Measurements from ENCODE around the gene TLCD3B.

DNA sequence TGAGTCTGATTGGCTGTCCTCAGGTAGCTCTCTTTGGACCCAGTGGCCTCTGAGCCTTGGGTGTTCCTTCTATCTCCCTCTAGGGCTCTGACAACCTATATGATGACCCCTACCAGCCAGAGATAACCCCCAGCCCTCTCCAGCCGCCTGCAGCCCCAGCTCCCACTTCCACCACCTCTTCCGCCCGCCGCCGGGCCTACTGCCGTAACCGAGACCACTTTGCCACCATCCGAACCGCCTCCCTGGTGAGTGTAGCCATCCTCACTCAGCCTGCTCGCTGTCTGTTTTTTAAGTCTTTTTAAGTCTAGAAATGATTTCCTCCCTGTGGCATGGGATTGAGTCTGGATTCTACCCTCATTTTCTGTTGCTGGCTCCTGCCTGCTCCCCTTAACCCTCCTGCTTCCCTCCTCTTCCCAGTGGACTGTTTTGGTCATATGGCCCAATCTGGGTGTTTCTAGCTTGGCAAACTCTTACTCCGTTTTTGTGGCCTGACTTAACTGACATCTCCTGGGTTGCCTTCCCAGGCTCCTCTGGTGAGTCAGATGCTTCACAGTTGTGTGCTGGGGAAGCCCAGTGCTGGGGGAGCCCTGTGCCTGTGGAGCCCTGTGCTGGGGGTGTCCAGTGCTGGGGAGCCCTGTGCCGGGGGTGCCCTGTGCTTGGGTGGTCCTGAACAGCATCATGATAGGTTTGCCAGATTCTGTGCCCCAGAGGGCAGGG lies 47.5 kb downstream of the TLCD3B start:
- TF ChIP-seq, protein P1, sequence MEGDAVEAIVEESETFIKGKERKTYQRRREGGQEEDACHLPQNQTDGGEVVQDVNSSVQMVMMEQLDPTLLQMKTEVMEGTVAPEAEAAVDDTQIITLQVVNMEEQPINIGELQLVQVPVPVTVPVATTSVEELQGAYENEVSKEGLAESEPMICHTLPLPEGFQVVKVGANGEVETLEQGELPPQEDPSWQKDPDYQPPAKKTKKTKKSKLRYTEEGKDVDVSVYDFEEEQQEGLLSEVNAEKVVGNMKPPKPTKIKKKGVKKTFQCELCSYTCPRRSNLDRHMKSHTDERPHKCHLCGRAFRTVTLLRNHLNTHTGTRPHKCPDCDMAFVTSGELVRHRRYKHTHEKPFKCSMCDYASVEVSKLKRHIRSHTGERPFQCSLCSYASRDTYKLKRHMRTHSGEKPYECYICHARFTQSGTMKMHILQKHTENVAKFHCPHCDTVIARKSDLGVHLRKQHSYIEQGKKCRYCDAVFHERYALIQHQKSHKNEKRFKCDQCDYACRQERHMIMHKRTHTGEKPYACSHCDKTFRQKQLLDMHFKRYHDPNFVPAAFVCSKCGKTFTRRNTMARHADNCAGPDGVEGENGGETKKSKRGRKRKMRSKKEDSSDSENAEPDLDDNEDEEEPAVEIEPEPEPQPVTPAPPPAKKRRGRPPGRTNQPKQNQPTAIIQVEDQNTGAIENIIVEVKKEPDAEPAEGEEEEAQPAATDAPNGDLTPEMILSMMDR (IDR thresholded peaks at IDR 0.05), result no peak
- TF ChIP-seq POLR2A (IDR thresholded peaks at IDR 0.05), result no peak

Measured in thyroid gland (tissue), 4 donors.